PFSK-1 (cell line): Measurements from ENCODE around the gene BTLA.

Experiments used
- POLR2AphosphoS5 ChIP-seq: IDR thresholded peaks from 2 replicates; pipeline ENCODE4 v1.6.1; 2012; ENCODE audit warnings: low read depth, mild to moderate bottlenecking, control low read depth, low read length, moderate library complexity
- TAF1 ChIP-seq: IDR thresholded peaks from 2 replicates; pipeline ENCODE4 v1.6.1; 2012; ENCODE audit warnings: low read length, control low read depth, borderline replicate concordance; ENCODE audit not compliant: insufficient read depth
- TF ChIP-seq, protein P1 (sequence below), 2 experiments: IDR thresholded peaks; 2 replicates each; pipeline versions ENCODE4 v1.6.1 to v1.8.0; 2011 to 2012; ENCODE audit warnings: low read depth in 2 of 2, low read length in 2 of 2, control low read depth in 1 of 2, inconsistent platforms in 1 of 2, mild to moderate bottlenecking in 1 of 2, moderate library complexity in 1 of 2; ENCODE audit not compliant: insufficient read depth in 1 of 2

DNA sequence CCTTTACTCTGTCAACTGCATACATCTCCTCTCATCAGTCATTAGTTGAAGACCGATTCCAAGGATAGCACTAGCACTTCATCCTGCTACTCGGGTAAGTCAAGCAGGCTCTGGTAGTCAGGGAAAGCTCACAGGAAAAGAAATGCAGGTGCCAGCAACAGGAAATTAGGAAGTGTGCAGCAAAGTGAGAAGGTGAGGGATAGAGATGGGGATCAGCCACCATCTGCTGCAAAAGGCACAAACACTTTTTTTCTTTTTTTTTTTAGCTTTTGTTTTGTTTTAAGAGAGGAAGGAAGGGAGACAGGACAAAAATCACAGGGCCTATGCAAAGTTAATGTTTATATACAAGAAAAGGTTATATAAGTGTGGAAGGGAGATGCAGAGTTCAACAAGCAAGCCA is 9.0 kb upstream of the BTLA start:
- TF ChIP-seq POLR2AphosphoS5, result no peak
- TF ChIP-seq TAF1, result no peak
- TF ChIP-seq, protein P1, sequence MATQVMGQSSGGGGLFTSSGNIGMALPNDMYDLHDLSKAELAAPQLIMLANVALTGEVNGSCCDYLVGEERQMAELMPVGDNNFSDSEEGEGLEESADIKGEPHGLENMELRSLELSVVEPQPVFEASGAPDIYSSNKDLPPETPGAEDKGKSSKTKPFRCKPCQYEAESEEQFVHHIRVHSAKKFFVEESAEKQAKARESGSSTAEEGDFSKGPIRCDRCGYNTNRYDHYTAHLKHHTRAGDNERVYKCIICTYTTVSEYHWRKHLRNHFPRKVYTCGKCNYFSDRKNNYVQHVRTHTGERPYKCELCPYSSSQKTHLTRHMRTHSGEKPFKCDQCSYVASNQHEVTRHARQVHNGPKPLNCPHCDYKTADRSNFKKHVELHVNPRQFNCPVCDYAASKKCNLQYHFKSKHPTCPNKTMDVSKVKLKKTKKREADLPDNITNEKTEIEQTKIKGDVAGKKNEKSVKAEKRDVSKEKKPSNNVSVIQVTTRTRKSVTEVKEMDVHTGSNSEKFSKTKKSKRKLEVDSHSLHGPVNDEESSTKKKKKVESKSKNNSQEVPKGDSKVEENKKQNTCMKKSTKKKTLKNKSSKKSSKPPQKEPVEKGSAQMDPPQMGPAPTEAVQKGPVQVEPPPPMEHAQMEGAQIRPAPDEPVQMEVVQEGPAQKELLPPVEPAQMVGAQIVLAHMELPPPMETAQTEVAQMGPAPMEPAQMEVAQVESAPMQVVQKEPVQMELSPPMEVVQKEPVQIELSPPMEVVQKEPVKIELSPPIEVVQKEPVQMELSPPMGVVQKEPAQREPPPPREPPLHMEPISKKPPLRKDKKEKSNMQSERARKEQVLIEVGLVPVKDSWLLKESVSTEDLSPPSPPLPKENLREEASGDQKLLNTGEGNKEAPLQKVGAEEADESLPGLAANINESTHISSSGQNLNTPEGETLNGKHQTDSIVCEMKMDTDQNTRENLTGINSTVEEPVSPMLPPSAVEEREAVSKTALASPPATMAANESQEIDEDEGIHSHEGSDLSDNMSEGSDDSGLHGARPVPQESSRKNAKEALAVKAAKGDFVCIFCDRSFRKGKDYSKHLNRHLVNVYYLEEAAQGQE (IDR thresholded peaks at IDR 0.05; ENCODE audit: insufficient read depth in 1 of 2, low read depth in 2 of 2, low read length in 2 of 2), result no peak
